WTC11 (cell line): ENCODE data around the gene MYO6. TPM values are rescaled to one million over a fixed set of nuclear protein-coding genes. Genes with fewer than 3 reads are reported as not detected.

Source experiments
- AR ChIP-seq: fragments of 250-450 bp; sonication (Bioruptor Pico); IDR thresholded peaks from 2 replicates; pipeline ENCODE4 v1.9.0; 2021; ENCODE audit warnings: mild to moderate bottlenecking
- ATF3 ChIP-seq: sonication (generic); formaldehyde crosslinking; conservative IDR thresholded peaks from 2 replicates; pipeline ENCODE4 v1.8.1; 2022; ENCODE audit warnings: mild to moderate bottlenecking, missing genetic modification reagents
- CBFB ChIP-seq: sonication (generic); formaldehyde crosslinking; IDR thresholded peaks from 2 replicates; pipeline ENCODE4 v1.8.1; 2022; ENCODE audit warnings: mild to moderate bottlenecking, low read depth, missing genetic modification reagents
- CDX4 ChIP-seq: fragments of 250-450 bp; sonication (Bioruptor Pico); IDR thresholded peaks from 2 replicates; pipeline ENCODE4 v1.9.0; 2021; ENCODE audit warnings: moderate library complexity, mild to moderate bottlenecking, inconsistent platforms, borderline replicate concordance
- CTCF ChIP-seq: fragments of 200-600 bp; IDR thresholded peaks from 2 replicates; pipeline ENCODE4 v1.8.0; 2022; ENCODE audit warnings: antibody characterized with exemption
- E2F1 ChIP-seq: sonication (generic); formaldehyde crosslinking; IDR thresholded peaks from 2 replicates; pipeline ENCODE4 v1.8.0; 2022; ENCODE audit warnings: mild to moderate bottlenecking, missing genetic modification reagents
- ERG ChIP-seq: fragments of 250-450 bp; sonication (Bioruptor Pico); IDR thresholded peaks from 2 replicates; pipeline ENCODE4 v1.8.0; 2021; ENCODE audit warnings: mild to moderate bottlenecking
- GTF2I ChIP-seq: fragments of 250-450 bp; sonication (Bioruptor Pico); conservative IDR thresholded peaks from 2 replicates; pipeline ENCODE4 v1.4.0; 2021; ENCODE audit warnings: mild to moderate bottlenecking
- IRF2 ChIP-seq: sonication (generic); formaldehyde crosslinking; IDR thresholded peaks from 2 replicates; pipeline ENCODE4 v1.8.0; 2022; ENCODE audit warnings: low read depth, missing genetic modification reagents, borderline replicate concordance
- NFE2L1 ChIP-seq: sonication (generic); formaldehyde crosslinking; IDR thresholded peaks from 2 replicates; pipeline ENCODE4 v1.8.1; 2023; ENCODE audit warnings: missing genetic modification reagents
- PRDM15 ChIP-seq: sonication (generic); formaldehyde crosslinking; IDR thresholded peaks from 2 replicates; pipeline ENCODE4 v1.8.0; 2022; ENCODE audit warnings: missing genetic modification reagents
- SMAD4 ChIP-seq: sonication (generic); formaldehyde crosslinking; IDR thresholded peaks from 2 replicates; pipeline ENCODE4 v1.8.0; 2022; ENCODE audit warnings: mild to moderate bottlenecking, missing genetic modification reagents
- SOX15 ChIP-seq: fragments of 250-450 bp; sonication (Bioruptor Pico); IDR thresholded peaks from 2 replicates; pipeline ENCODE4 v1.9.0; 2021; ENCODE audit warnings: mild to moderate bottlenecking
- TCF7 ChIP-seq: sonication (generic); formaldehyde crosslinking; IDR thresholded peaks from 2 replicates; pipeline ENCODE4 v1.8.0; 2022; ENCODE audit warnings: mild to moderate bottlenecking, low read depth, missing genetic modification reagents, moderate library complexity
- TEAD1 ChIP-seq: sonication (generic); formaldehyde crosslinking; IDR thresholded peaks from 2 replicates; pipeline ENCODE4 v1.8.0; 2022; ENCODE audit warnings: mild to moderate bottlenecking, missing genetic modification reagents
- USF2 ChIP-seq: sonication (generic); formaldehyde crosslinking; IDR thresholded peaks from 2 replicates; pipeline ENCODE4 v1.8.1; 2023; ENCODE audit warnings: mild to moderate bottlenecking, missing genetic modification reagents, moderate library complexity
- ZMAT4 ChIP-seq: fragments of 250-450 bp; sonication (Bioruptor Pico); IDR thresholded peaks from 2 replicates; pipeline ENCODE4 v1.9.0; 2021; ENCODE audit warnings: mild to moderate bottlenecking
- ZNF138 ChIP-seq: sonication (generic); formaldehyde crosslinking; conservative IDR thresholded peaks from 2 replicates; pipeline ENCODE4 v1.8.1; 2022; ENCODE audit warnings: mild to moderate bottlenecking, moderate library complexity, missing genetic modification reagents
- ZNF317 ChIP-seq: sonication (generic); formaldehyde crosslinking; IDR thresholded peaks from 2 replicates; pipeline ENCODE4 v1.8.1; 2023; ENCODE audit warnings: low read depth, mild to moderate bottlenecking, moderate library complexity, missing genetic modification reagents, borderline replicate concordance
- ZNF416 ChIP-seq: fragments of 250-450 bp; sonication (Bioruptor Pico); IDR thresholded peaks from 2 replicates; pipeline ENCODE4 v1.9.0; 2021; ENCODE audit warnings: mild to moderate bottlenecking, inconsistent platforms
- ZNF671 ChIP-seq: fragments of 250-450 bp; sonication (Bioruptor Pico); IDR thresholded peaks from 2 replicates; pipeline ENCODE4 v1.8.0; 2021; ENCODE audit warnings: mild to moderate bottlenecking
- ZSCAN18 ChIP-seq: fragments of 250-450 bp; sonication (Bioruptor Pico); IDR thresholded peaks from 2 replicates; pipeline ENCODE4 v2.1.2; 2022; ENCODE audit warnings: mild to moderate bottlenecking, moderate library complexity
- total RNA-seq: library from RNA; stranded (reverse); gene quantifications from 3 replicates; pipeline ENCODE4 v1.2.3, GENCODE V29; 2021

MYO6 gene
- total RNA-seq, 1 experiment from 2014 or later: 32.6 TPM

GRCh38 chr6:75748743-75749538, at the start of gene MYO6 (continued):
- TF ChIP-seq PRDM15 (CRISPR knock-in tag) (no peak), CBFB (CRISPR knock-in tag) (0 out of 2 replicates have a peak, but pooled peaks have one; percentile 68), NFE2L1 (no peak), IRF2 (no peak), TCF7 (0 out of 2 replicates have a peak, but pooled peaks have one; percentile 57), ERG (CRISPR knock-in tag) (no peak), E2F1 (CRISPR knock-in tag) (no peak), GTF2I (CRISPR knock-in tag) (no peak), ZNF317 (CRISPR knock-in tag) (no peak), ZNF416 (CRISPR knock-in tag) (no peak), ZMAT4 (CRISPR knock-in tag) (no peak), ATF3 (no peak), CDX4 (no peak), ZSCAN18 (CRISPR knock-in tag) (no peak), AR (CRISPR knock-in tag) (no peak), TEAD1 (no peak), ZNF138 (CRISPR knock-in tag) (no peak), CTCF (no peak), SMAD4 (CRISPR knock-in tag) (no peak), SOX15 (CRISPR knock-in tag) (no peak), ZNF671 (CRISPR knock-in tag) (no peak), USF2 (CRISPR knock-in tag) (no peak)
